MCF 10A (cell line): ENCODE results near the gene EIF3A. TPM values are rescaled to one million over a fixed set of nuclear protein-coding genes. Genes with fewer than 3 reads are reported as not detected.
"Not testable (repeated sequence)": the region's sequence is repeated elsewhere in the genome, so short reads cannot be mapped to it uniquely, and the experiment has no call there.

Source experiments
- BruUV-seq: library from RNA; stranded (reverse); fragments of 400-500 nt; replicated peaks from 2 replicates; lab custom pipeline; 2021; lab: Mats Ljungman, UMichigan
- CTCF ChIA-PET: fragments of 300-600 bp; sonication (Branson Sonifier 250); formaldehyde crosslinking; extraction: SDS; loops from one replicate; lab custom pipeline; 2021; ENCODE audit warnings: antibody characterized with exemption, inconsistent platforms; lab: Yijun Ruan, JAX
- POLR2A ChIA-PET: fragments of 300-600, 350-650 bp; sonication (Branson Sonifier 250); formaldehyde crosslinking; extraction: SDS; loops from one replicate; lab custom pipeline; 2020; ENCODE audit warnings: antibody characterized with exemption, inconsistent platforms; lab: Yijun Ruan, JAX
- DNase-seq: peaks from one replicate; pipeline ENCODE4 v3.0.0-alpha.2; 2018; ENCODE audit not compliant: unreplicated experiment
- H3K27ac Mint-ChIP-seq: one replicate; pipeline ENCODE4 v1.8.0; 2022; ENCODE audit warnings: mild to moderate bottlenecking, low read depth, mixed read lengths; ENCODE audit not compliant: unreplicated experiment
- H3K27me3 Mint-ChIP-seq: one replicate; pipeline ENCODE4 v1.8.0; 2022; ENCODE audit warnings: mixed read lengths; ENCODE audit not compliant: insufficient read depth, unreplicated experiment
- H3K36me3 Mint-ChIP-seq: one replicate; pipeline ENCODE4 v1.8.0; 2022; ENCODE audit warnings: mild to moderate bottlenecking, moderate library complexity, mixed read lengths; ENCODE audit not compliant: insufficient read depth, unreplicated experiment
- H3K4me1 Mint-ChIP-seq: one replicate; pipeline ENCODE4 v1.8.0; 2022; ENCODE audit warnings: mixed read lengths; ENCODE audit not compliant: insufficient read depth, unreplicated experiment
- H3K4me3 Mint-ChIP-seq: one replicate; pipeline ENCODE4 v1.8.0; 2022; ENCODE audit warnings: mild to moderate bottlenecking, moderate library complexity, mixed read lengths; ENCODE audit not compliant: unreplicated experiment
- H3K9me3 Mint-ChIP-seq: one replicate; pipeline ENCODE4 v1.8.0; 2022; ENCODE audit warnings: mixed read lengths; ENCODE audit not compliant: unreplicated experiment
- CTCF ChIP-seq: fragments of 200-600 bp; IDR thresholded peaks from one replicate; pipeline ENCODE4 v1.8.0; 2022; ENCODE audit warnings: antibody characterized with exemption, mild to moderate bottlenecking; ENCODE audit not compliant: unreplicated experiment
- intact Hi-C: fragments of 100-400 bp; cut with micrococcal nuclease; formaldehyde crosslinking; loops from 2 replicates; pipeline ENCODE4 v1.14.1; 2022
- total RNA-seq: library from RNA; stranded (reverse); gene quantifications from 2 replicates; pipeline ENCODE4 v1.2.3, GENCODE V29; 2022

EIF3A gene
- total RNA-seq, 1 experiment from 2014 or later, result 226 TPM

- POLR2A ChIA-PET, result interaction anchor here (0.8 to 2.3 kb wide), 2 partner anchors 8 to 11 kb away, joined by 3 to 15 read pairs; partner anchors contain the start of gene DENND10
- BruUV-seq, result no TSS peak
- H3K27ac Mint-ChIP-seq, result peak overlapping the region; percentile 83
Observed at GRCh38 chr10:119112056-119112455, 31.4 kb upstream of the EIF3A start.

GRCh38 chr10:119107771-119108170, 27.2 kb upstream of the EIF3A start:
- H3K4me3 Mint-ChIP-seq, CTCF ChIA-PET, intact Hi-C loops, DNase-seq, H3K4me1 Mint-ChIP-seq, BruUV-seq, H3K9me3 Mint-ChIP-seq, H3K27me3 Mint-ChIP-seq, H3K27ac Mint-ChIP-seq: not testable (repeated sequence)
- POLR2A ChIA-PET, result interaction anchor here (11.2 kb wide), 1 partner anchor 28 kb away, joined by 126 read pairs; the partner anchor contains the start of gene EIF3A
- H3K36me3 Mint-ChIP-seq, result peaks cover 44% of the 10 kb centered on the region

More at GRCh38 chr10:119112056-119112455, 31.4 kb upstream of the EIF3A start:
- no peak for TF ChIP-seq CTCF
- peaks cover 69% of the 10 kb centered on the region for H3K36me3 Mint-ChIP-seq
- DNase-seq, result no peak
- intact Hi-C loops, result no loop called here
- H3K4me1 Mint-ChIP-seq, result peaks cover 15% of the 10 kb centered on the region
- H3K9me3 Mint-ChIP-seq, result no peaks in the 10 kb centered on the region
- CTCF ChIA-PET, result no interaction called here
- H3K4me3 Mint-ChIP-seq, result no peak overlapping the region
- H3K27me3 Mint-ChIP-seq, result no peaks in the 10 kb centered on the region

GRCh38 chr10:119107106-119107505, 26.5 kb upstream of the EIF3A start:
- H3K36me3 Mint-ChIP-seq, result peaks cover 37% of the 10 kb centered on the region
- H3K27ac Mint-ChIP-seq, DNase-seq, H3K4me3 Mint-ChIP-seq, intact Hi-C loops, H3K4me1 Mint-ChIP-seq, BruUV-seq, H3K27me3 Mint-ChIP-seq, H3K9me3 Mint-ChIP-seq: not testable (repeated sequence)
- ChIA-PET POLR2A (interaction anchor here (11.2 kb wide), 1 partner anchor 27 kb away, joined by 126 read pairs; the partner anchor contains the start of gene EIF3A), CTCF (interaction anchor here (1.6 kb wide), 1 partner anchor 9 kb away, joined by 5 read pairs; no protein-coding TSS in a partner anchor)

- BruUV-seq, H3K9me3 Mint-ChIP-seq, H3K4me1 Mint-ChIP-seq, DNase-seq, intact Hi-C loops, H3K27me3 Mint-ChIP-seq, H3K4me3 Mint-ChIP-seq, H3K27ac Mint-ChIP-seq: not testable (repeated sequence)
- peaks cover 32% of the 10 kb centered on the region for H3K36me3 Mint-ChIP-seq
- ChIA-PET CTCF (interaction anchor here (1.6 kb wide), 1 partner anchor 10 kb away, joined by 5 read pairs; no protein-coding TSS in a partner anchor), POLR2A (interaction anchor here (11.2 kb wide), 1 partner anchor 26 kb away, joined by 126 read pairs; the partner anchor contains the start of gene EIF3A)
Observed at GRCh38 chr10:119105899-119106298, 25.3 kb upstream of the EIF3A start.

GRCh38 chr10:119105155-119105554, 24.5 kb upstream of the EIF3A start:
- H3K27me3 Mint-ChIP-seq, result no peaks in the 10 kb centered on the region
- no peak overlapping the region for H3K27ac Mint-ChIP-seq
- peaks cover 26% of the 10 kb centered on the region for H3K36me3 Mint-ChIP-seq
- H3K4me1 Mint-ChIP-seq, result peaks cover 17% of the 10 kb centered on the region
- intact Hi-C loops, result no loop called here
- TSS peak; percentile 50 for BruUV-seq
- DNase-seq, result no peak
- no peak for TF ChIP-seq CTCF
- ChIA-PET CTCF (no interaction called here), POLR2A (interaction anchor here (0.6 to 11.2 kb wide), 10 partner anchors 9 to 768 kb away, joined by 3 to 126 read pairs (median 4); partner anchors contain the start of genes EIF3A and MCMBP)
- H3K4me3 Mint-ChIP-seq, result peak overlapping the region; percentile 66
- H3K9me3 Mint-ChIP-seq, result no peaks in the 10 kb centered on the region
